ENCODE data around the gene ACP5. TPM values are rescaled to one million over a fixed set of nuclear protein-coding genes. Genes with fewer than 3 reads are reported as not detected.
"Not testable (repeated sequence)": the region's sequence is repeated elsewhere in the genome, so short reads cannot be mapped to it uniquely, and the experiment has no call there.

Gene ACP5
- total RNA-seq = 29.0 and 29.6 TPM in 2 replicates

- intact Hi-C loops (cut with micrococcal nuclease) = no loop called here
These were observed at the start of gene ACP5 for GRCh38 chr19:11577451-11578257. Gene ACP5, minus strand, starts transcription at chr19:11577645. Its CDS starts 328 bp downstream, at chr19:11577317.

- intact Hi-C loops (cut with micrococcal nuclease) = no loop called here
These were observed 48.8 kb upstream of the ACP5 start for GRCh38 chr19:11626252-11626651.

- intact Hi-C loops (cut with micrococcal nuclease) = no loop called here
These were observed 46.6 kb upstream of the ACP5 start for GRCh38 chr19:11624069-11624463.

- intact Hi-C loops (cut with micrococcal nuclease) = not testable (repeated sequence)
These were observed 45.0 kb upstream of the ACP5 start for GRCh38 chr19:11622401-11622800.

GRCh38 chr19:11620553-11620952 lies 43.1 kb upstream of the ACP5 start:
- intact Hi-C loops (cut with micrococcal nuclease) = no loop called here

- intact Hi-C loops (cut with micrococcal nuclease) = no loop called here
These were observed 40.0 kb upstream of the ACP5 start for GRCh38 chr19:11617180-11618062.

GRCh38 chr19:11612816-11613511 lies 35.5 kb upstream of the ACP5 start:
- intact Hi-C loops (cut with micrococcal nuclease) = no loop called here

GRCh38 chr19:11611730-11612129 lies 34.3 kb upstream of the ACP5 start:
- intact Hi-C loops (cut with micrococcal nuclease) = no loop called here

- intact Hi-C loops (cut with micrococcal nuclease) = no loop called here
These were observed 29.0 kb upstream of the ACP5 start for GRCh38 chr19:11606484-11606883.

- intact Hi-C loops (cut with micrococcal nuclease) = not testable (repeated sequence)
These were observed 22.3 kb upstream of the ACP5 start for GRCh38 chr19:11599704-11600103.

GRCh38 chr19:11598746-11599145 lies 21.3 kb upstream of the ACP5 start:
- intact Hi-C loops (cut with micrococcal nuclease) = no loop called here

GRCh38 chr19:11598103-11598483 lies 20.6 kb upstream of the ACP5 start:
- intact Hi-C loops (cut with micrococcal nuclease) = no loop called here

- intact Hi-C loops (cut with micrococcal nuclease) = loop anchor here (1.0 to 2.0 kb wide), 10 partner anchors 16 to 565 kb away; partner anchors contain the start of genes CCDC159, ECSIT, ELOF1 and TMEM205
These were observed 20.0 kb upstream of the ACP5 start, which contains the start of gene ZNF627 for GRCh38 chr19:11597202-11598102. Gene ZNF627, plus strand, starts transcription at chr19:11597483. Its CDS starts 145 bp downstream, at chr19:11597628.

- intact Hi-C loops (cut with micrococcal nuclease) = loop anchor here (2.0 kb wide), 2 partner anchors 143 to 567 kb away; partner anchors contain the start of genes ZNF136 and ZNF823
These were observed 18.7 kb upstream of the ACP5 start for GRCh38 chr19:11596156-11596555.

- intact Hi-C loops (cut with micrococcal nuclease) = no loop called here
These were observed 16.6 kb upstream of the ACP5 start for GRCh38 chr19:11594084-11594483.

GRCh38 chr19:11587975-11588631 lies 10.7 kb upstream of the ACP5 start:
- intact Hi-C loops (cut with micrococcal nuclease) = loop anchor here (1.0 to 5.0 kb wide), 7 partner anchors 28 to 451 kb away; partner anchors contain the start of gene ZNF653

- intact Hi-C loops (cut with micrococcal nuclease) = loop anchor here (1.0 to 5.0 kb wide), 7 partner anchors 27 to 450 kb away; partner anchors contain the start of gene ZNF653
These were observed 10.0 kb upstream of the ACP5 start for GRCh38 chr19:11587302-11587974.

GRCh38 chr19:11586331-11586730 lies 8.9 kb upstream of the ACP5 start:
- intact Hi-C loops (cut with micrococcal nuclease) = loop anchor here (2.0 to 5.0 kb wide), 2 partner anchors 82 to 449 kb away; partner anchors contain the start of gene ZNF653

- intact Hi-C loops (cut with micrococcal nuclease) = loop anchor here (1.0 to 5.0 kb wide), 5 partner anchors 16 to 199 kb away; partner anchors contain the start of genes EPOR, ODAD3, PRKCSH and ZNF627
These were observed 4.3 kb upstream of the ACP5 start for GRCh38 chr19:11581740-11582139.

Data from T-helper 1 cell treated with Interleukin-12 subunit alpha and Interleukin-12 subunit beta and Interleukin-4 antibody, amounts not matched to agents 30 ng/mL and 1 ng/mL, for 36 hours (primary cell).